Thoracic aorta (tissue), 2 donors: ENCODE measurements around the gene PSMD1. TPM values are rescaled to one million over a fixed set of nuclear protein-coding genes. Genes with fewer than 3 reads are reported as not detected.

Experiments
- ATAC-seq: fragments of 150-250 bp; one replicate; pipeline ENCODE4 v1.8.0; 2017; ENCODE audit warnings: low read depth; ENCODE audit not compliant: insufficient number of reproducible peaks, low FRiP score
- DNase-seq: peaks from one replicate; pipeline ENCODE4 v3.0.0-alpha.2; 2020; ENCODE audit warnings: low spot score
- H3K27ac ChIP-seq, 2 donors: fragments of 200-600 bp; sonication (generic); 1 replicate in 1 of 2; 2 replicates in 1 of 2; pipeline ENCODE4 v1.5.1; 2016; ENCODE audit warnings: mild to moderate bottlenecking in 2 of 2, moderate library complexity in 2 of 2
- H3K27me3 ChIP-seq: fragments of 200-600 bp; sonication (generic); replicated peaks from 2 replicates; pipeline ENCODE4 v1.6.0; 2016; ENCODE audit warnings: mild to moderate bottlenecking; ENCODE audit not compliant: insufficient read depth
- H3K36me3 ChIP-seq: fragments of 200-600 bp; sonication (generic); one replicate; pipeline ENCODE4 v1.5.1; 2016
- H3K4me1 ChIP-seq, 2 donors: fragments of 200-600 bp; sonication (generic); 1 replicate in 1 of 2; 2 replicates in 1 of 2; pipeline versions ENCODE4 v1.5.1 to v1.6.0; 2016; ENCODE audit warnings: low read depth in 2 of 2, mild to moderate bottlenecking in 1 of 2; ENCODE audit not compliant: control insufficient read depth in 1 of 2
- H3K4me3 ChIP-seq: fragments of 200-600 bp; sonication (generic); 2 replicates; pipeline ENCODE4 v1.5.1; 2016; ENCODE audit warnings: mild to moderate bottlenecking
- H3K9me3 ChIP-seq: fragments of 200-600 bp; sonication (generic); 2 replicates; pipeline ENCODE4 v1.5.1; 2016
- total RNA-seq, 2 donors: library from RNA; depleted of rRNA; stranded (reverse); fragments of >200 nt; gene quantifications; one replicate each; pipeline versions ENCODE4 v1.1.0 to v1.2.3, GENCODE V29; 2016
- TF ChIP-seq, protein P1 (sequence below): fragments of 200-600 bp; sonication (generic); IDR thresholded peaks from one replicate; pipeline ENCODE4 v1.5.1; 2019; ENCODE audit warnings: antibody characterized with exemption

The PSMD1 gene
- total RNA-seq, 2 donors from 2014 or later: 42.2 to 73.5 TPM

DNA sequence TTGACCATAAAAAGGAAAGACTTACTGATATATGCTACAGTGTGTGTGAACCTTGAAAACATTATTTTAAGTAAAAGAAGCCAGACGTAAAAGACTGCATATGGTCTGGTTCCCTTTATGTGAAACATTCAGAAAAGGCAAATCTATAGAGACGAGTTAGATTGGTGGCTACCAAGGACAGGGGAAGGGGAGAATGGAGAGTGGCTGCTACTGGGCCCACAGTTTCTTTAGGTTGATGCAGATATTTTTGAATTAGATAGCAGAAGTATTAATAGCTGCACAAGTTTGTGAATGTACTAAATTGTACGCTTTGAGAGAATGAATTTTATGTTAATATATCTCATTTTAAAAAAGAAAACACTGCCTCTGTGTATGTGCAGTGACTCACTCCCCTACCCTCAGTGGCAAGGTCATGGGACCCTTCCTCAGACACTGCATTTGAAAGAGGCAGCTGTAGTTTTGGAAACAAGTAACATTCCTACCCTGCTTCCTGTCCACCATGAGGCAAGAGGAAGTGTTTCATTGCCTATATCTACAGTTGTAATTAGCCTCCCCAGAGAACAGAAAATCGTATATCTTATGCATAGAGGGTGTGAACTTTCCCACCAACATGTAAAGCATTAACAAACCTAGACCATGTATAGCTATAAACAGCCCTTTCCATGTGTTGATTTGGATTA lies 111.9 kb downstream of the PSMD1 start:
- Histone ChIP-seq H3K4me3 (no peak overlapping the region), H3K27ac (no peak overlapping the region), H3K27me3 (no peaks in the 10 kb centered on the region), H3K36me3 (peaks cover 36% of the 10 kb centered on the region), H3K9me3 (no peaks in the 10 kb centered on the region), H3K4me1 (peaks cover 0 to under 1% of the 10 kb centered on the region in 2 donors)
- TF ChIP-seq, protein P1, sequence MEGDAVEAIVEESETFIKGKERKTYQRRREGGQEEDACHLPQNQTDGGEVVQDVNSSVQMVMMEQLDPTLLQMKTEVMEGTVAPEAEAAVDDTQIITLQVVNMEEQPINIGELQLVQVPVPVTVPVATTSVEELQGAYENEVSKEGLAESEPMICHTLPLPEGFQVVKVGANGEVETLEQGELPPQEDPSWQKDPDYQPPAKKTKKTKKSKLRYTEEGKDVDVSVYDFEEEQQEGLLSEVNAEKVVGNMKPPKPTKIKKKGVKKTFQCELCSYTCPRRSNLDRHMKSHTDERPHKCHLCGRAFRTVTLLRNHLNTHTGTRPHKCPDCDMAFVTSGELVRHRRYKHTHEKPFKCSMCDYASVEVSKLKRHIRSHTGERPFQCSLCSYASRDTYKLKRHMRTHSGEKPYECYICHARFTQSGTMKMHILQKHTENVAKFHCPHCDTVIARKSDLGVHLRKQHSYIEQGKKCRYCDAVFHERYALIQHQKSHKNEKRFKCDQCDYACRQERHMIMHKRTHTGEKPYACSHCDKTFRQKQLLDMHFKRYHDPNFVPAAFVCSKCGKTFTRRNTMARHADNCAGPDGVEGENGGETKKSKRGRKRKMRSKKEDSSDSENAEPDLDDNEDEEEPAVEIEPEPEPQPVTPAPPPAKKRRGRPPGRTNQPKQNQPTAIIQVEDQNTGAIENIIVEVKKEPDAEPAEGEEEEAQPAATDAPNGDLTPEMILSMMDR: no peak
- ATAC-seq: no peak
- DNase-seq: no peak

DNA sequence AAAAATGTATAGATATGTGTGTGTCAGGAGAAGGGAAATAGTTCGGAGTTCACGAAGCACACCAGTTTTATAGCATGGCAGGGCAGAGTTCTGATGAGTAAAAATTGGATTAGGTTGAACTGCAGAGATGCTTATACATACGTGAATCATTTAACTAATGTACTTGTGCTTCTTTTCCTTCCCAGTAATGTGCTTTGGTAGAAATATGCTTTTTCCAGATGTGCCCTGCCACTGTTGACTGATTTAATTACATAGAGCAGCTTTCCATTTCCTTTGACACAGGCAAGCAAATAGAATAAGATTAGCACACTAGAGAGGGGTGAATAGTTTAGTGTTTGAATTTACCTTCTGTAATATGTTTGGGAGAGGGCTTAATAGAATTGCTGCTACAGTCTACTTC lies 112.8 kb downstream of the PSMD1 start:
- Histone ChIP-seq H3K27ac (no peak overlapping the region), H3K36me3 (peaks cover 36% of the 10 kb centered on the region), H3K4me1 (peaks cover 0 to 6% of the 10 kb centered on the region in 2 donors)

DNA sequence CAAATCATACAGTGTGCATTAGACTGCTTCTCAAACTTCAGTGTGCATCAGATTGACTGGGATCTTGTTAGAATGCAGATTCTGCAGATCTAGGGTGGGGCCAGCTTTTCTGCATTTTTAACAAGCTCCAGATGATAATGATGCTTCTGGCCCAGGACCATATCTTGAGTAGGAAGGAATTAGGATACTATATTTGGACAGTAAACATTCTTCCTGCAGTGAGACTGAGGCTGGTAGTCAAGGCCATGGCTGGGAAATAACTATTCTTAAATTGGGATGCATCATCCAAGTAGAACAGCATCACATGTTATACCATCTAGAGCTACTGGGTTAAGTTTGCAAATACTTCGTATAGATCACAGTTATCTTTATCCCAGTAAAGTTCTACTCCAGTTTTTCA lies 113.4 kb downstream of the PSMD1 start:
- Histone ChIP-seq H3K36me3 (peaks cover 36% of the 10 kb centered on the region), H3K4me1 (peaks cover 0 to 7% of the 10 kb centered on the region in 2 donors), H3K9me3 (no peaks in the 10 kb centered on the region), H3K27ac (no peak overlapping the region), H3K4me3 (no peak overlapping the region), H3K27me3 (no peaks in the 10 kb centered on the region)
- DNase-seq (no peak), ATAC-seq (no peak)
- TF ChIP-seq, protein P1: no peak

More for the DNA sequence above, 112.8 kb downstream of the PSMD1 start:
- no peak for ATAC-seq
- Histone ChIP-seq H3K4me3 (no peak overlapping the region), H3K9me3 (no peaks in the 10 kb centered on the region), H3K27me3 (no peaks in the 10 kb centered on the region)
- TF ChIP-seq, protein P1: no peak
- no peak for DNase-seq

DNA sequence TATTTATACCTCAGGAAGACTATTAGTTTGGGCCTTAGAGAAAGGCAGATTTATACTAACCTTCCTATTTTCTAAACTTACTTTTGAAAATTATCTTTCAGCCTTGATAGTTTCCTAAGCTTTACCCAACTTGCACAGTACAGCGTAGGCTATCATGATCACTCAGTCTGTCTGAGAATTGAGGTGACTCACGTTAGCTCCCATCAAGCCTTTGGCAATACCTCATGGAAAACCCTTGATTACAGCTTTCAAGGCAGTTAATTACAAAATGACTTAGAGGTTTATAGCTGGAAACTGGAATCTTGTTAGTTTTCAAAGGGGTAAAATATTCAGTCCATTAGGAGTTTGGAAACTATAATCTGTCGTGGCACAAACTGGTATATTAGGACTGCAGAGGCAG lies 115.4 kb downstream of the PSMD1 start:
- H3K27ac ChIP-seq: no peak overlapping the region
- no peak overlapping the region for H3K4me3 ChIP-seq
- TF ChIP-seq, protein P1: no peak
- DNase-seq (no peak), ATAC-seq (no peak)
- no peaks in the 10 kb centered on the region for H3K27me3 ChIP-seq
- H3K9me3 ChIP-seq: no peaks in the 10 kb centered on the region
- H3K4me1 ChIP-seq: peaks cover 0 to 7% of the 10 kb centered on the region in 2 donors
- H3K36me3 ChIP-seq: peaks cover 25% of the 10 kb centered on the region

DNA sequence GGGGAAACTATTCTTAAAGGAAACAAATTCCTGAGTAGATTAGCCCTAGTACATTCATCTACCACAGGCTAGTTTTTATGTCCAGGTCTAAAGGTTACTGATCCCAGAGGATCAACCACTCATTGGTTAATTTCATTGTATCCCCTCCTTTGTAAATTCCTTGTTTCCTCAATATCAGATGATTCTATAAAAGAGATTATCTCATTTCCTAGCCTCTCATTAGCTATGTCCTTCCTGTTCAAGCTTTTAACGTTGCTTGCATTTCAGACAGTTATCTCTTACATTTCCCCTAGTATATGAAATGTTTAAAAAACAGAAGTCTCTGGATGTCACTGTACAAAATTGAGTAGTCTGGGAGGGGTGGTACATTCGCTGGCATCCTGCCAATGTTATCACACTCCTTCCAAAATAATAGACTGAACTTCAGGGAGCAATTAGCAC lies 117.6 kb downstream of the PSMD1 start:
- H3K4me1 ChIP-seq: peaks cover 0 to 7% of the 10 kb centered on the region in 2 donors
- H3K9me3 ChIP-seq: no peaks in the 10 kb centered on the region
- no peak overlapping the region for H3K4me3 ChIP-seq
- TF ChIP-seq, protein P1: no peak
- no peaks in the 10 kb centered on the region for H3K27me3 ChIP-seq
- no peak for ATAC-seq
- peaks cover 23% of the 10 kb centered on the region for H3K36me3 ChIP-seq
- no peak for DNase-seq
- H3K27ac ChIP-seq: no peak overlapping the region
